Measurements from ENCODE around the gene VIT. TPM values are rescaled to one million over a fixed set of nuclear protein-coding genes. Genes with fewer than 3 reads are reported as not detected.
A peak's percentile ranks its signal among the peaks of the same experiment; 100 is the strongest.

VIT gene
- polyA plus RNA-seq, 1 of the 3 experiments (the other 2 are of a cell fraction), result not detected

- no peak overlapping the region for H3K9ac ChIP-seq
- ChIA-PET POLR2A (no interaction called here), CTCF (interaction anchor here (1.0 to 2.2 kb wide), 4 partner anchors 14 to 89 kb away, joined by 3 to 8 read pairs (median 3); no protein-coding TSS in a partner anchor)
- H2AFZ ChIP-seq (ENCODE audit: low read depth), result peak overlapping the region; percentile 7; the same call in 1 of the 2 replicates
- H3K4me2 ChIP-seq, result peak overlapping the region; percentile 55
- H3F3A ChIP-seq (replicated peaks; ENCODE audit: insufficient read depth), result peaks cover 10% of the 10 kb centered on the region
- no peaks in the 10 kb centered on the region for H3K36me3 ChIP-seq (replicated peaks in 1 of 2; ENCODE audit: control insufficient read depth in 1 of 2, insufficient read depth in 2 of 2, low read length in 1 of 2)
- peak overlapping the region in 1 of 2 experiments; percentile 25; a peak in 1 of 4 replicates for H3K4me3 ChIP-seq (ENCODE audit: low read depth in 2 of 2, low read length in 1 of 2)
- H4K20me1 ChIP-seq (ENCODE audit: insufficient read depth), result no peaks in the 10 kb centered on the region
- WGBS (ENCODE audit: low lambda C conversion rate), result 40% methylated on average over 7 of the region's 7 CpGs
- H3K9me3 ChIP-seq, result no peaks in the 10 kb centered on the region
- DNase-seq, result peak; percentile 60
- no peaks in the 10 kb centered on the region for H3K9me2 ChIP-seq
- peak overlapping the region in 1 of 2 experiments; percentile 44; a peak in 2 of 4 replicates for H3K27ac ChIP-seq (ENCODE audit: low read depth in 2 of 2, low read length in 1 of 2)
- peaks cover 3 to 12% of the 10 kb centered on the region in 2 experiments; a peak in 3 of 4 replicates for H3K4me1 ChIP-seq (ENCODE audit: control insufficient read depth in 1 of 2, insufficient read depth in 2 of 2, low read depth in 1 of 2, low read length in 1 of 2)
- no peaks in the 10 kb centered on the region for H3K79me2 ChIP-seq (ENCODE audit: insufficient read depth)
- H3K27me3 ChIP-seq (ENCODE audit: insufficient read depth), result no peaks in the 10 kb centered on the region
- TF ChIP-seq POLR2AphosphoS5 (IDR thresholded peaks at IDR 0.05; ENCODE audit: low read depth, low read length) (no peak), TAF1 (IDR thresholded peaks at IDR 0.05; ENCODE audit: borderline replicate concordance, low read depth, low read length) (no peak), FOXM1 (IDR thresholded peaks at IDR 0.05; ENCODE audit: low read depth) (no peak), USF1 (IDR thresholded peaks at IDR 0.05; ENCODE audit: borderline replicate concordance, low read depth) (no peak), NFIC (IDR thresholded peaks at IDR 0.05; ENCODE audit: borderline replicate concordance) (peak; percentile 40), MEF2A (IDR thresholded peaks at IDR 0.05; ENCODE audit: borderline replicate concordance, low read depth) (no peak), MAX (IDR thresholded peaks at IDR 0.05; ENCODE audit: low read depth) (no peak), EZH2phosphoT487 (IDR thresholded peaks at IDR 0.05; ENCODE audit: borderline replicate concordance, low read depth) (no peak), SMC3 (IDR thresholded peaks at IDR 0.05; ENCODE audit: low read depth, low read length) (peak; percentile 36; the same call in 1 of the 2 replicates), TCF12 (IDR thresholded peaks at IDR 0.05) (peak; percentile 61), REST (IDR thresholded peaks at IDR 0.05; ENCODE audit: low read depth, low read length) (no peak), GATA2 (CRISPR knock-in tag; IDR thresholded peaks at IDR 0.05) (no peak), MXI1 (IDR thresholded peaks at IDR 0.05; ENCODE audit: low read depth, low read length) (no peak), JUND (IDR thresholded peaks at IDR 0.05) (peak; percentile 19; the same call in 1 of the 2 replicates), ELF1 (IDR thresholded peaks at IDR 0.05) (no peak), RCOR1 (IDR thresholded peaks at IDR 0.05; ENCODE audit: low read length) (no peak), EP300 (IDR thresholded peaks at IDR 0.05; ENCODE audit: borderline replicate concordance in 1 of 2, low read depth in 1 of 2, low read length in 1 of 2) (0 out of 4 replicates have a peak, but pooled peaks of 1 of the 2 experiments have one; percentile 18), SIN3A (IDR thresholded peaks at IDR 0.05; ENCODE audit: borderline replicate concordance, low read depth, low read length) (no peak)
- TF ChIP-seq, protein P1, sequence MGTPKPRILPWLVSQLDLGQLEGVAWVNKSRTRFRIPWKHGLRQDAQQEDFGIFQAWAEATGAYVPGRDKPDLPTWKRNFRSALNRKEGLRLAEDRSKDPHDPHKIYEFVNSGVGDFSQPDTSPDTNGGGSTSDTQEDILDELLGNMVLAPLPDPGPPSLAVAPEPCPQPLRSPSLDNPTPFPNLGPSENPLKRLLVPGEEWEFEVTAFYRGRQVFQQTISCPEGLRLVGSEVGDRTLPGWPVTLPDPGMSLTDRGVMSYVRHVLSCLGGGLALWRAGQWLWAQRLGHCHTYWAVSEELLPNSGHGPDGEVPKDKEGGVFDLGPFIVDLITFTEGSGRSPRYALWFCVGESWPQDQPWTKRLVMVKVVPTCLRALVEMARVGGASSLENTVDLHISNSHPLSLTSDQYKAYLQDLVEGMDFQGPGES (IDR thresholded peaks at IDR 0.05; ENCODE audit: low read depth, low read length), result no peak
- TF ChIP-seq, protein P2, sequence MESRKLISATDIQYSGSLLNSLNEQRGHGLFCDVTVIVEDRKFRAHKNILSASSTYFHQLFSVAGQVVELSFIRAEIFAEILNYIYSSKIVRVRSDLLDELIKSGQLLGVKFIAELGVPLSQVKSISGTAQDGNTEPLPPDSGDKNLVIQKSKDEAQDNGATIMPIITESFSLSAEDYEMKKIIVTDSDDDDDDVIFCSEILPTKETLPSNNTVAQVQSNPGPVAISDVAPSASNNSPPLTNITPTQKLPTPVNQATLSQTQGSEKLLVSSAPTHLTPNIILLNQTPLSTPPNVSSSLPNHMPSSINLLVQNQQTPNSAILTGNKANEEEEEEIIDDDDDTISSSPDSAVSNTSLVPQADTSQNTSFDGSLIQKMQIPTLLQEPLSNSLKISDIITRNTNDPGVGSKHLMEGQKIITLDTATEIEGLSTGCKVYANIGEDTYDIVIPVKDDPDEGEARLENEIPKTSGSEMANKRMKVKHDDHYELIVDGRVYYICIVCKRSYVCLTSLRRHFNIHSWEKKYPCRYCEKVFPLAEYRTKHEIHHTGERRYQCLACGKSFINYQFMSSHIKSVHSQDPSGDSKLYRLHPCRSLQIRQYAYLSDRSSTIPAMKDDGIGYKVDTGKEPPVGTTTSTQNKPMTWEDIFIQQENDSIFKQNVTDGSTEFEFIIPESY (IDR thresholded peaks at IDR 0.05; ENCODE audit: borderline replicate concordance, low read depth), result no peak
- TF ChIP-seq, protein P3, sequence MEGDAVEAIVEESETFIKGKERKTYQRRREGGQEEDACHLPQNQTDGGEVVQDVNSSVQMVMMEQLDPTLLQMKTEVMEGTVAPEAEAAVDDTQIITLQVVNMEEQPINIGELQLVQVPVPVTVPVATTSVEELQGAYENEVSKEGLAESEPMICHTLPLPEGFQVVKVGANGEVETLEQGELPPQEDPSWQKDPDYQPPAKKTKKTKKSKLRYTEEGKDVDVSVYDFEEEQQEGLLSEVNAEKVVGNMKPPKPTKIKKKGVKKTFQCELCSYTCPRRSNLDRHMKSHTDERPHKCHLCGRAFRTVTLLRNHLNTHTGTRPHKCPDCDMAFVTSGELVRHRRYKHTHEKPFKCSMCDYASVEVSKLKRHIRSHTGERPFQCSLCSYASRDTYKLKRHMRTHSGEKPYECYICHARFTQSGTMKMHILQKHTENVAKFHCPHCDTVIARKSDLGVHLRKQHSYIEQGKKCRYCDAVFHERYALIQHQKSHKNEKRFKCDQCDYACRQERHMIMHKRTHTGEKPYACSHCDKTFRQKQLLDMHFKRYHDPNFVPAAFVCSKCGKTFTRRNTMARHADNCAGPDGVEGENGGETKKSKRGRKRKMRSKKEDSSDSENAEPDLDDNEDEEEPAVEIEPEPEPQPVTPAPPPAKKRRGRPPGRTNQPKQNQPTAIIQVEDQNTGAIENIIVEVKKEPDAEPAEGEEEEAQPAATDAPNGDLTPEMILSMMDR (IDR thresholded peaks at IDR 0.05), result peak; percentile 52
- TF ChIP-seq, protein P4, sequence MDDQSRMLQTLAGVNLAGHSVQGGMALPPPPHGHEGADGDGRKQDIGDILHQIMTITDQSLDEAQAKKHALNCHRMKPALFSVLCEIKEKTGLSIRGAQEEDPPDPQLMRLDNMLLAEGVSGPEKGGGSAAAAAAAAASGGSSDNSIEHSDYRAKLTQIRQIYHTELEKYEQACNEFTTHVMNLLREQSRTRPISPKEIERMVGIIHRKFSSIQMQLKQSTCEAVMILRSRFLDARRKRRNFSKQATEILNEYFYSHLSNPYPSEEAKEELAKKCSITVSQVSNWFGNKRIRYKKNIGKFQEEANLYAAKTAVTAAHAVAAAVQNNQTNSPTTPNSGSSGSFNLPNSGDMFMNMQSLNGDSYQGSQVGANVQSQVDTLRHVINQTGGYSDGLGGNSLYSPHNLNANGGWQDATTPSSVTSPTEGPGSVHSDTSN (IDR thresholded peaks at IDR 0.05), result peak; percentile 37; the same call in 1 of the 2 replicates
Observed at GRCh38 chr2:36695746-36696415, 626 bp upstream of the VIT start.

All from SK-N-SH (cell line).